ENCODE measurements around the gene TRABD2B. TPM values are rescaled to one million over a fixed set of nuclear protein-coding genes. Genes with fewer than 3 reads are reported as not detected.

TRABD2B gene
- total and polyA plus RNA-seq, 2 of the 13 experiments (the other 11 are each of a cell fraction or from before 2014, with no cell fraction given), result 0.04 TPM; not detected in 1

DNA sequence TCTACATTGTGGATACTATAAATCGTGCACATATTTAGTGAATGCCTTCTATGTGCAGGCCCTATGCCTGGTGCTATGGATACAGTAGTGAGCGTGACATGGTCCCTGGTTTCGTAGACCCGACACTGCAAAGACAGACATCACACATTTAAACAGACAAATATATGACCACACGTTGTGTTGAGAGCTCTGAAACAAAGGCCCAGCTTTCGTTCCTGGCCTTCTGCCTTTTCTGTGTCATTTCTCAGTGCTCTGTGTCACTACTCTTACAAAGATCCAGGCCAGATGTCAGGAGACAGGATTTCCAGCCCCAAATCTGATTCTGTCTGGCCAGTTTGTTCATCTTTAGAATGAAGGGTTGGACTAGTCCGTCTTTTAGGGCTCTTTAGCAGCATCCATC, 19.3 kb upstream of the TRABD2B start:
- ChIA-PET CTCF (ENCODE audit: low intra/inter-chr PET ratio, low total read pairs) (no interaction called here), POLR2A (no interaction called here)
- no peak for FAIRE-seq
- no TSS peak for BruUV-seq (replicated peaks)
- no peaks in the 10 kb centered on the region for H3K36me3 ChIP-seq (replicated peaks in 1 of 2; ENCODE audit: control insufficient read depth in 1 of 2, insufficient read depth in 2 of 2, low read length in 2 of 2)
- intact Hi-C loops (cut with micrococcal nuclease; ENCODE audit: unreplicated experiment) (no loop called here), in situ Hi-C loops (cut with HindIII; ENCODE audit: extremely low pct_ligation_motif_present, low pct_unique_long_range_greater_than_20kb) (no loop called here)
- no peak overlapping the region for H2AFZ ChIP-seq (ENCODE audit: low read length)
- H3K4me3 ChIP-seq (replicated peaks in 1 of 3; ENCODE audit: insufficient read depth in 1 of 3, low read depth in 2 of 3, low read length in 3 of 3), result no peak overlapping the region
- no peaks in the 10 kb centered on the region for H3K9me3 ChIP-seq (ENCODE audit: low read length)
- no peak overlapping the region for H3K4me2 ChIP-seq (ENCODE audit: low read depth, low read length)
- no peaks in the 10 kb centered on the region for H4K20me1 ChIP-seq (ENCODE audit: insufficient read depth, low read length)
- DNase-seq (ENCODE audit: low spot score), result no peak
- no peak for TF ChIP-seq CCDC6 (CRISPR knock-in tag; IDR thresholded peaks at IDR 0.05)
- peaks cover 0 to 14% of the 10 kb centered on the region in 2 experiments; a peak in 1 of 5 replicates for H3K27me3 ChIP-seq (ENCODE audit: control insufficient read depth in 1 of 2, insufficient read depth in 2 of 2, low read length in 2 of 2)
- H3K4me1 ChIP-seq (ENCODE audit: insufficient read depth, low read length), result no peaks in the 10 kb centered on the region
- WGBS (ENCODE audit: low lambda C conversion rate), result 5% methylated on average over 7 of the region's 7 CpGs
- no peak overlapping the region for H3K9ac ChIP-seq (ENCODE audit: insufficient read depth, low read depth, low read length)
- ATAC-seq, result no peak
- no peak overlapping the region for H3K27ac ChIP-seq (ENCODE audit: extremely low read length, insufficient read depth, low read length)
- H3K79me2 ChIP-seq (ENCODE audit: insufficient read depth, low read length), result no peaks in the 10 kb centered on the region

DNA sequence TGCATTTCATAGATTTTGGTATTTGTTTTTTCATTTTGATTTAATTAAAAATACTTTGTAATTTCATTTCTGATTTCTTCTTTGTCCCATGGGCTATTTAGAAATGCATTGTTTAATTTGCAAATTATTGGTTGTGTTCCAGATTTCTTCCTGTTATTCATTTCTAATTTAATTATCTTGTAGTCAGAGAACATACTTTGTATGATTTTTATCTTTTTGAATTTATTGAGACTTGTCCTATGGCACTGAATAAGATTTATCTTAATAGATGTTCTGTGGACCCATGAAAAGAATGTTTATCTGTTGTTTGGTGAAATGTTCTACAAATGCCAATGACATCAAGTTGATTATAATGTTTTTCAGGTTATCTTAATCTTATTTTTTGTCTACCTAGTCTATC, 16.1 kb upstream of the TRABD2B start:
- in situ Hi-C loops (cut with HindIII; ENCODE audit: extremely low pct_ligation_motif_present, low pct_unique_long_range_greater_than_20kb), result no loop called here
- no peak for ATAC-seq
- POLR2A ChIA-PET, result no interaction called here
- no peak for TF ChIP-seq ZNF292 (CRISPR knock-in tag; IDR thresholded peaks at IDR 0.05; ENCODE audit: borderline replicate concordance, low read depth)
- no peak for TF ChIP-seq ZMAT3 (CRISPR knock-in tag; conservative IDR thresholded peaks at IDR 0.05)
- no peak for TF ChIP-seq RBAK (CRISPR knock-in tag; IDR thresholded peaks at IDR 0.05)
- TF ChIP-seq ZNF724P (CRISPR knock-in tag; IDR thresholded peaks at IDR 0.05; ENCODE audit: borderline replicate concordance), result no peak
- TF ChIP-seq ZNF251 (CRISPR knock-in tag; IDR thresholded peaks at IDR 0.05), result no peak
- no peak for TF ChIP-seq MEF2D (CRISPR knock-in tag; IDR thresholded peaks at IDR 0.05)
- no peak for TF ChIP-seq ZNF879 (CRISPR knock-in tag; IDR thresholded peaks at IDR 0.05)
- TF ChIP-seq SRF (IDR thresholded peaks at IDR 0.05; ENCODE audit: low read depth, low read length), result no peak
- TF ChIP-seq NBN (conservative IDR thresholded peaks at IDR 0.05), result no peak
- TF ChIP-seq, protein P1, sequence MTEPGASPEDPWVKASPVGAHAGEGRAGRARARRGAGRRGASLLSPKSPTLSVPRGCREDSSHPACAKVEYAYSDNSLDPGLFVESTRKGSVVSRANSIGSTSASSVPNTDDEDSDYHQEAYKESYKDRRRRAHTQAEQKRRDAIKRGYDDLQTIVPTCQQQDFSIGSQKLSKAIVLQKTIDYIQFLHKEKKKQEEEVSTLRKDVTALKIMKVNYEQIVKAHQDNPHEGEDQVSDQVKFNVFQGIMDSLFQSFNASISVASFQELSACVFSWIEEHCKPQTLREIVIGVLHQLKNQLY (CRISPR knock-in tag; IDR thresholded peaks at IDR 0.05), result no peak
- TF ChIP-seq, protein P2, sequence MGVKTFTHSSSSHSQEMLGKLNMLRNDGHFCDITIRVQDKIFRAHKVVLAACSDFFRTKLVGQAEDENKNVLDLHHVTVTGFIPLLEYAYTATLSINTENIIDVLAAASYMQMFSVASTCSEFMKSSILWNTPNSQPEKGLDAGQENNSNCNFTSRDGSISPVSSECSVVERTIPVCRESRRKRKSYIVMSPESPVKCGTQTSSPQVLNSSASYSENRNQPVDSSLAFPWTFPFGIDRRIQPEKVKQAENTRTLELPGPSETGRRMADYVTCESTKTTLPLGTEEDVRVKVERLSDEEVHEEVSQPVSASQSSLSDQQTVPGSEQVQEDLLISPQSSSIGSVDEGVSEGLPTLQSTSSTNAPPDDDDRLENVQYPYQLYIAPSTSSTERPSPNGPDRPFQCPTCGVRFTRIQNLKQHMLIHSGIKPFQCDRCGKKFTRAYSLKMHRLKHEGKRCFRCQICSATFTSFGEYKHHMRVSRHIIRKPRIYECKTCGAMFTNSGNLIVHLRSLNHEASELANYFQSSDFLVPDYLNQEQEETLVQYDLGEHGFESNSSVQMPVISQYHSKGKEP (CRISPR knock-in tag; IDR thresholded peaks at IDR 0.05), result no peak
- no peak for TF ChIP-seq GATAD1 (CRISPR knock-in tag; IDR thresholded peaks at IDR 0.05)
- no peak for TF ChIP-seq NFRKB (IDR thresholded peaks at IDR 0.05)
- TF ChIP-seq GATA4 (IDR thresholded peaks at IDR 0.05; ENCODE audit: borderline replicate concordance, low read depth), result no peak
- TF ChIP-seq ZMYM4 (CRISPR knock-in tag; IDR thresholded peaks at IDR 0.05), result no peak
- TF ChIP-seq SKI (IDR thresholded peaks at IDR 0.05; ENCODE audit: partially characterized antibody), result no peak
- no peak for TF ChIP-seq ATAD3A (CRISPR knock-in tag; IDR thresholded peaks at IDR 0.05)
- TF ChIP-seq ZNF772 (CRISPR knock-in tag; IDR thresholded peaks at IDR 0.05), result no peak
- TF ChIP-seq RBM22 (optimal IDR thresholded peaks at IDR 0.05; ENCODE audit: low read length), result no peak

More for the DNA sequence above, 16.1 kb upstream of the TRABD2B start:
- no peak overlapping the region for H2AFZ ChIP-seq (ENCODE audit: low read length)
- BruUV-seq (replicated peaks), result no TSS peak
- H3K27ac ChIP-seq (ENCODE audit: extremely low read length, insufficient read depth, low read length), result no peak overlapping the region
- no peaks in the 10 kb centered on the region for H3K36me3 ChIP-seq (replicated peaks in 1 of 2; ENCODE audit: control insufficient read depth in 1 of 2, insufficient read depth in 2 of 2, low read length in 2 of 2)
- no peaks in the 10 kb centered on the region for H3K9me3 ChIP-seq (ENCODE audit: low read length)
- no peak overlapping the region for H3K9ac ChIP-seq (ENCODE audit: insufficient read depth, low read depth, low read length)
- H3K79me2 ChIP-seq (ENCODE audit: insufficient read depth, low read length), result no peaks in the 10 kb centered on the region
- no peak for DNase-seq (ENCODE audit: low spot score)
- no peak overlapping the region for H3K4me2 ChIP-seq (ENCODE audit: low read depth, low read length)
- intact Hi-C loops (cut with micrococcal nuclease; ENCODE audit: unreplicated experiment), result no loop called here
- H3K4me1 ChIP-seq (ENCODE audit: insufficient read depth, low read length), result no peaks in the 10 kb centered on the region
- H3K27me3 ChIP-seq (ENCODE audit: control insufficient read depth in 1 of 2, insufficient read depth in 2 of 2, low read length in 2 of 2), result peaks cover 0 to 18% of the 10 kb centered on the region in 2 experiments; a peak in 1 of 5 replicates
- no peak for FAIRE-seq
- CTCF ChIA-PET (ENCODE audit: low intra/inter-chr PET ratio, low total read pairs), result no interaction called here
- no peak overlapping the region for H3K4me3 ChIP-seq (replicated peaks in 1 of 3; ENCODE audit: insufficient read depth in 1 of 3, low read depth in 2 of 3, low read length in 3 of 3)
- H4K20me1 ChIP-seq (ENCODE audit: insufficient read depth, low read length), result no peaks in the 10 kb centered on the region
